ENCODE results near the gene CRELD1. TPM values are rescaled to one million over a fixed set of nuclear protein-coding genes. Genes with fewer than 3 reads are reported as not detected.

Gene CRELD1
- total and polyA plus RNA-seq, 4 donors, result 12.6 to 31.1 (median 25.0) TPM

DNA sequence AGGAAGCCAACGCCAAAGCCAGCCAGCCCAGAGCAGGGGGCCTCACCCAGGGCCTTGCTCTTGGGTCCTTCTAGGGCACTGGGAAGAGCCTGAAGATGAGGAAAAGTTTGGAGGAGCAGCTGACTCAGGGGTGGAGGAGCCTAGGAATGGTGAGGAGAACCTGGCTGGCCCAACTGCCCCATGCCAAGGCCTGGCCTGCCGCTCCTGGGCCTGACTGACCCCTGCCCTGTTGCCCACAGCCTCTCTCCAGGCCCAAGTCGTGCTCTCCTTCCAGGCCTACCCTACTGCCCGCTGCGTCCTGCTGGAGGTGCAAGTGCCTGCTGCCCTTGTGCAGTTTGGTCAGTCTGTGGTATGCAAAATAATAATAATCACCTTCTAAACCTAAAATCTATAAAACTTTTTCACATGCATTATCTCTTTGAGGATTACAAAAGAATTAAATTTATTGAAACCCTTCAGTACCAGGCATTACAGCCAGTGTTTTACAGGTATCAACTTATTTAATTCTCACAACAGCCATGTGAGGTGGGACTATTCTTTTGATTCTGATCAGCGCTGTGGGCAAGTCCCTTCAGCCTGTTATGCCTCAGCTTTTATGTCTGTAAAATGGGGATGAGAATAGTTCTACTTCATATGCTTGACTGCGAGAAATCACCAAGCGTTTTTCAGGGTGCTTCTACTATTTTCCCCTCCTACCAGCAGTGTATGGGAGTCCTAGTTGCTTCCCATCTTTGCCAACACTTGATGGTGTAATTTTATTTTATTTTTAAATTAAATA lies 15.2 kb upstream of the CRELD1 start:
- peak overlapping the region; percentile 75 to 79 for H3K27ac ChIP-seq (ENCODE audit: low read depth in 1 of 2, low read length in 2 of 2)

More for the DNA sequence above, 15.2 kb upstream of the CRELD1 start:
- Histone ChIP-seq H3K4me1 (ENCODE audit: control insufficient read depth in 4 of 4, insufficient read depth in 4 of 4, low read length in 3 of 4) (peaks cover 19 to 50% (median 38%) of the 10 kb centered on the region in 4 donors), H3K36me3 (ENCODE audit: control insufficient read depth in 4 of 4, insufficient read depth in 3 of 4, low read depth in 1 of 4, low read length in 3 of 4) (peaks cover 0 to 10% (median 4%) of the 10 kb centered on the region in 4 donors), H3K9me3 (ENCODE audit: control insufficient read depth in 4 of 4, low read length in 3 of 4) (no peaks in the 10 kb centered on the region), H3K27me3 (ENCODE audit: control insufficient read depth in 4 of 4, insufficient read depth in 4 of 4, low read length in 3 of 4) (no peaks in the 10 kb centered on the region), H3K4me3 (ENCODE audit: low read depth in 1 of 3, low read length in 3 of 3) (peak overlapping the region in 1 of 3 donors; percentile 32), H3K9ac (ENCODE audit: low read depth in 1 of 2, low read length in 2 of 2) (peak overlapping the region in 1 of 2 donors; percentile 77)
- 82% methylated on average over 8 of the region's 8 CpGs for WGBS
- TF ChIP-seq, protein P1, sequence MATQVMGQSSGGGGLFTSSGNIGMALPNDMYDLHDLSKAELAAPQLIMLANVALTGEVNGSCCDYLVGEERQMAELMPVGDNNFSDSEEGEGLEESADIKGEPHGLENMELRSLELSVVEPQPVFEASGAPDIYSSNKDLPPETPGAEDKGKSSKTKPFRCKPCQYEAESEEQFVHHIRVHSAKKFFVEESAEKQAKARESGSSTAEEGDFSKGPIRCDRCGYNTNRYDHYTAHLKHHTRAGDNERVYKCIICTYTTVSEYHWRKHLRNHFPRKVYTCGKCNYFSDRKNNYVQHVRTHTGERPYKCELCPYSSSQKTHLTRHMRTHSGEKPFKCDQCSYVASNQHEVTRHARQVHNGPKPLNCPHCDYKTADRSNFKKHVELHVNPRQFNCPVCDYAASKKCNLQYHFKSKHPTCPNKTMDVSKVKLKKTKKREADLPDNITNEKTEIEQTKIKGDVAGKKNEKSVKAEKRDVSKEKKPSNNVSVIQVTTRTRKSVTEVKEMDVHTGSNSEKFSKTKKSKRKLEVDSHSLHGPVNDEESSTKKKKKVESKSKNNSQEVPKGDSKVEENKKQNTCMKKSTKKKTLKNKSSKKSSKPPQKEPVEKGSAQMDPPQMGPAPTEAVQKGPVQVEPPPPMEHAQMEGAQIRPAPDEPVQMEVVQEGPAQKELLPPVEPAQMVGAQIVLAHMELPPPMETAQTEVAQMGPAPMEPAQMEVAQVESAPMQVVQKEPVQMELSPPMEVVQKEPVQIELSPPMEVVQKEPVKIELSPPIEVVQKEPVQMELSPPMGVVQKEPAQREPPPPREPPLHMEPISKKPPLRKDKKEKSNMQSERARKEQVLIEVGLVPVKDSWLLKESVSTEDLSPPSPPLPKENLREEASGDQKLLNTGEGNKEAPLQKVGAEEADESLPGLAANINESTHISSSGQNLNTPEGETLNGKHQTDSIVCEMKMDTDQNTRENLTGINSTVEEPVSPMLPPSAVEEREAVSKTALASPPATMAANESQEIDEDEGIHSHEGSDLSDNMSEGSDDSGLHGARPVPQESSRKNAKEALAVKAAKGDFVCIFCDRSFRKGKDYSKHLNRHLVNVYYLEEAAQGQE (IDR thresholded peaks at IDR 0.05), result no peak
- TF ChIP-seq RXRA (IDR thresholded peaks at IDR 0.05), result no peak
- TF ChIP-seq GABPA (IDR thresholded peaks at IDR 0.05 in 1 of 2, conservative IDR thresholded peaks at IDR 0.05 in 1 of 2), result no peak
- TF ChIP-seq, protein P2, sequence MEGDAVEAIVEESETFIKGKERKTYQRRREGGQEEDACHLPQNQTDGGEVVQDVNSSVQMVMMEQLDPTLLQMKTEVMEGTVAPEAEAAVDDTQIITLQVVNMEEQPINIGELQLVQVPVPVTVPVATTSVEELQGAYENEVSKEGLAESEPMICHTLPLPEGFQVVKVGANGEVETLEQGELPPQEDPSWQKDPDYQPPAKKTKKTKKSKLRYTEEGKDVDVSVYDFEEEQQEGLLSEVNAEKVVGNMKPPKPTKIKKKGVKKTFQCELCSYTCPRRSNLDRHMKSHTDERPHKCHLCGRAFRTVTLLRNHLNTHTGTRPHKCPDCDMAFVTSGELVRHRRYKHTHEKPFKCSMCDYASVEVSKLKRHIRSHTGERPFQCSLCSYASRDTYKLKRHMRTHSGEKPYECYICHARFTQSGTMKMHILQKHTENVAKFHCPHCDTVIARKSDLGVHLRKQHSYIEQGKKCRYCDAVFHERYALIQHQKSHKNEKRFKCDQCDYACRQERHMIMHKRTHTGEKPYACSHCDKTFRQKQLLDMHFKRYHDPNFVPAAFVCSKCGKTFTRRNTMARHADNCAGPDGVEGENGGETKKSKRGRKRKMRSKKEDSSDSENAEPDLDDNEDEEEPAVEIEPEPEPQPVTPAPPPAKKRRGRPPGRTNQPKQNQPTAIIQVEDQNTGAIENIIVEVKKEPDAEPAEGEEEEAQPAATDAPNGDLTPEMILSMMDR (IDR thresholded peaks at IDR 0.05; ENCODE audit: low read depth, low read length, missing input control), result no peak
- TF ChIP-seq HNF4A (conservative IDR thresholded peaks at IDR 0.05), result no peak
- no peak for TF ChIP-seq FOXA1 (IDR thresholded peaks at IDR 0.05)
- TF ChIP-seq ZBTB33 (IDR thresholded peaks at IDR 0.05), result no peak
- TF ChIP-seq ATF3 (IDR thresholded peaks at IDR 0.05), result no peak
- no peak for TF ChIP-seq EGR1 (IDR thresholded peaks at IDR 0.05; ENCODE audit: low read depth in 2 of 2)
- no peak for TF ChIP-seq JUND (IDR thresholded peaks at IDR 0.05)
- no peak for TF ChIP-seq SP1 (IDR thresholded peaks at IDR 0.05)
- TF ChIP-seq RAD21 (IDR thresholded peaks at IDR 0.05), result no peak
- TF ChIP-seq YY1 (IDR thresholded peaks at IDR 0.05), result no peak
- TF ChIP-seq HNF4G (IDR thresholded peaks at IDR 0.05), result no peak
- TF ChIP-seq FOXA2 (IDR thresholded peaks at IDR 0.05), result no peak
- no peak for TF ChIP-seq TAF1 (conservative IDR thresholded peaks at IDR 0.05)
- TF ChIP-seq, protein P3, sequence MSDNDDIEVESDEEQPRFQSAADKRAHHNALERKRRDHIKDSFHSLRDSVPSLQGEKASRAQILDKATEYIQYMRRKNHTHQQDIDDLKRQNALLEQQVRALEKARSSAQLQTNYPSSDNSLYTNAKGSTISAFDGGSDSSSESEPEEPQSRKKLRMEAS (IDR thresholded peaks at IDR 0.05), result no peak
- no peak for DNase-seq (ENCODE audit: low spot score)

Measured in liver (tissue), 9 donors.